Gastroesophageal sphincter (tissue), 3 donors: ENCODE measurements around the gene HCN4.

Experiments used
- CTCF ChIP-seq, 4 experiments: fragments of 200-600 bp in 2 of 4; fragments of 450-650 bp in 2 of 4; sonication (generic) in 1 of 4; IDR thresholded peaks; one replicate each; pipeline ENCODE4 v1.5.1; 2017 to 2019; ENCODE audit warnings: antibody characterized with exemption in 4 of 4, mild to moderate bottlenecking in 2 of 4, moderate library complexity in 2 of 4
- EP300 ChIP-seq: sonication (generic); formaldehyde crosslinking; IDR thresholded peaks from one replicate; pipeline ENCODE4 v1.6.1; 2017; ENCODE audit warnings: antibody characterized with exemption, mild to moderate bottlenecking
- POLR2A ChIP-seq, 2 donors: fragments of 450-650 bp; IDR thresholded peaks; one replicate each; pipeline ENCODE4 v1.6.1; 2017; ENCODE audit warnings: antibody characterized with exemption in 2 of 2, mild to moderate bottlenecking in 2 of 2, moderate library complexity in 1 of 2
- POLR2AphosphoS5 ChIP-seq: sonication (generic); formaldehyde crosslinking; IDR thresholded peaks from one replicate; pipeline ENCODE4 v1.6.1; 2017; ENCODE audit warnings: antibody characterized with exemption

- TF ChIP-seq POLR2AphosphoS5 (no peak), CTCF (IDR thresholded peaks at IDR 0.05) (no peak), POLR2A (IDR thresholded peaks at IDR 0.05) (no peak), EP300 (no peak)
Measured at GRCh38 chr15:73335471-73335870, 33.3 kb downstream of the HCN4 start.
